ENCODE measurements around the gene ISLR. TPM values are rescaled to one million over a fixed set of nuclear protein-coding genes. Genes with fewer than 3 reads are reported as not detected.

The ISLR gene
- total RNA-seq, 1 donor from 2014 or later, result 108 TPM

DNA sequence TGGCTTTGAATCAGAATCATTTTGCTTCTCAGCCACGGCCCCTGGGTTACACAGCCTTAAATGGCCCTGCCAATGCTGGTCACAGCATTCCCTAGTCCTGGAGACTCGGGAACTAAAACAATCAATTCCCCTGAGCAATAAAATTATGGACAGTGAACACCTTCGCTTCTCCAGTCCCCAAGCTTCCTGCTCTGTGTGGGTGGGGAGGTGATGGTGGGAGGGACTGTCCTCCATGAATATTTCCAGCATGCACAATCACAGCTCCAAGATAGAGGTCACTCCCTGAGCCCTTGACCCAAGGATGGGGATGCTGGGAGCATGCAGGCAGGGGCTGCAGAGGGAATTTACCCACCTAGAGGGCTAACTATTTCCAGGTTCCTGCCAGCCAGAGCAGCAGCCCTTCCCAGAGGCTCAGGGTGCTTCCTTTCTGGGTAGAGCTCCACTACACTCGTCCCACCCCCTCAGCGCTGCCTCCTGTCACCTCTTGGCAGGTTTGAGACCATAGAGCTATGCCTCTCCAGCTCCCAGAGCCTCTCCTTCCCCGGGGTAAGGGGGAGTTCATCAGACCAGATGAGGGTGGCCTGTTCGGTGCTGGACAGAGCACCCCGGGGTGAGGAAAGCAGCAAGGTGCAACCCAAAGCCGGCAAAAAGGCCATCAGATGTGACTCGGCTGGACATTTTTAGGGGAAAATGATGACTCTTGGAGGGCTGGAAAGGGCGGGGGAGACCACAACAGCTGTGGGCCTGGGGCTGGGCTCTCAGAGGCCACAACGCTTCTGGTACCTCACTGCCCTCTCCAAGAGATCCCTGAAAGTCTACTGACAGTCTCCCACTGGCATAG lies 48.1 kb downstream of the ISLR start:
- no peaks in the 10 kb centered on the region for H3K9me3 Mint-ChIP-seq (ENCODE audit: unreplicated experiment)
- H3K27ac Mint-ChIP-seq (ENCODE audit: unreplicated experiment), result no peak overlapping the region
- peaks cover 29% of the 10 kb centered on the region for H3K4me1 Mint-ChIP-seq (ENCODE audit: unreplicated experiment)
- TF ChIP-seq, protein P1, sequence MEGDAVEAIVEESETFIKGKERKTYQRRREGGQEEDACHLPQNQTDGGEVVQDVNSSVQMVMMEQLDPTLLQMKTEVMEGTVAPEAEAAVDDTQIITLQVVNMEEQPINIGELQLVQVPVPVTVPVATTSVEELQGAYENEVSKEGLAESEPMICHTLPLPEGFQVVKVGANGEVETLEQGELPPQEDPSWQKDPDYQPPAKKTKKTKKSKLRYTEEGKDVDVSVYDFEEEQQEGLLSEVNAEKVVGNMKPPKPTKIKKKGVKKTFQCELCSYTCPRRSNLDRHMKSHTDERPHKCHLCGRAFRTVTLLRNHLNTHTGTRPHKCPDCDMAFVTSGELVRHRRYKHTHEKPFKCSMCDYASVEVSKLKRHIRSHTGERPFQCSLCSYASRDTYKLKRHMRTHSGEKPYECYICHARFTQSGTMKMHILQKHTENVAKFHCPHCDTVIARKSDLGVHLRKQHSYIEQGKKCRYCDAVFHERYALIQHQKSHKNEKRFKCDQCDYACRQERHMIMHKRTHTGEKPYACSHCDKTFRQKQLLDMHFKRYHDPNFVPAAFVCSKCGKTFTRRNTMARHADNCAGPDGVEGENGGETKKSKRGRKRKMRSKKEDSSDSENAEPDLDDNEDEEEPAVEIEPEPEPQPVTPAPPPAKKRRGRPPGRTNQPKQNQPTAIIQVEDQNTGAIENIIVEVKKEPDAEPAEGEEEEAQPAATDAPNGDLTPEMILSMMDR (IDR thresholded peaks at IDR 0.05), result no peak
- DNase-seq (ENCODE audit: extremely low spot score, unreplicated experiment), result no peak
- H3K4me3 Mint-ChIP-seq (ENCODE audit: unreplicated experiment), result no peak overlapping the region
- H3K27me3 Mint-ChIP-seq (ENCODE audit: unreplicated experiment), result peaks cover 19% of the 10 kb centered on the region
- no peaks in the 10 kb centered on the region for H3K36me3 Mint-ChIP-seq (ENCODE audit: unreplicated experiment)

DNA sequence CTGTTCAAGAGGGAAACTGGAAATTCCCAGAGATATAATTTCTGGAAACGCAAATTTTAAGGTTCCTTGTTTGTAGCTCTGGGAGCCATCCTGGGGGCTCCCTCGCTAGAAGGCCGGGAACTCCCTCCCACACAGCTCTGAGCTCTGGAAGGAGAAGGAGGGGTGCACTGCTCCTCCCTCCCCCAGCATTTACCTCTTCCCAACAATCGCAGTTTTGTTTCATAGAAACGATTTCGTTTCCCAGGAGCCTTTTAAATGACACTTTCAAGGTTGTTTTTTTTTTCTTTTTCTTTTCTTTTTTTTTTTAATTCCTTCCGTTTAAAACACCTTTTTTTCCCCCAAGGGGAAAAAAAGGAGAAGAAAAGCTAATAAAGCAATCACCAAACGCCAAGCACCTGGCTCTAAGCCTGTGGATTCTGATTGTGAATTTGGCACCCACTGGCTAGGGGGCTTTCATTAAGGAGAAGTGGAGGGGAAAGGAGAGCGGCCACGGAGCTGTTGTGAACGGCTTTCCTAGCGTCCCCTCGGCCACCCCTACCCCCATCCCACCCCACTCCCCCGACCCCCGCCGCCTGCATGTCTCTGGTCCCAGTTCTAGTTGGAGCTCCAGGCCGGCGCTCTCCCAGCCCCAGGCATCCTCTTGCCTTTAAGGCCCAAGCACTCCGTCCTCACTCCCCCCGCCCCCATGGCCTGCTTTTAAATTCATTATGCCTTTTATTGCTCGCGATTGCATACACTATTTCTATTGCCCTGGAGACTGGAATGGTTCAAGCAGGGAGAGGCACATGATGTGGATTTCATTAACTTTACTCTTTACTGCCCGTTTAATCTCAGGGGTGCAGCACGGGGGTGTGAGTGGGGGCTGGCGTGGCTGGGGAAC lies 49.0 kb downstream of the ISLR start:
- Mint-ChIP-seq H3K4me3 (ENCODE audit: unreplicated experiment) (no peak overlapping the region), H3K9me3 (ENCODE audit: unreplicated experiment) (no peaks in the 10 kb centered on the region), H3K36me3 (ENCODE audit: unreplicated experiment) (no peaks in the 10 kb centered on the region), H3K27me3 (ENCODE audit: unreplicated experiment) (peaks cover 19% of the 10 kb centered on the region), H3K27ac (ENCODE audit: unreplicated experiment) (no peak overlapping the region), H3K4me1 (ENCODE audit: unreplicated experiment) (peaks cover 29% of the 10 kb centered on the region)
- DNase-seq (ENCODE audit: extremely low spot score, unreplicated experiment), result no peak
- TF ChIP-seq, protein P1 (IDR thresholded peaks at IDR 0.05), result no peak

DNA sequence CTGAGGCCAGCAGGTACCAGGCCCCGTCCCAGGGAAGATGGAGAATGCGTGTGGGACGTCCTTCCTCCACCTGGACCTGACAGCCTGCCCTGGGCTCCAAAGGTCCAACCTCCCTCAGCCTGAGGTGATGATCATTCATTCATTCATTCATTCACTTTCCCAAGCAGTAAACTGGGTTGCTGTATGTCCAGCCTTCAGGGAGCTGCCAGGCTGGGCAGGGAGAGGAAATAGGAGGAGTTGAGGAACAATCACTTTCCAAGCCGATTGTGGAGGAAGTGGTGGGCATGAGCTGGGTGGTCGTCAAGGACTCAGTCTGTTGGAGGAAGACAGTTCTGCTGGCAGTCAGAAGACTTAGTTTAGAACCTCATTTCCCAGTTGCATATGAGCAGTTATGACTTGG lies 52.4 kb downstream of the ISLR start:
- no peak overlapping the region for H3K4me3 Mint-ChIP-seq (ENCODE audit: unreplicated experiment)
- H3K9me3 Mint-ChIP-seq (ENCODE audit: unreplicated experiment), result no peaks in the 10 kb centered on the region
- peaks cover 37% of the 10 kb centered on the region for H3K4me1 Mint-ChIP-seq (ENCODE audit: unreplicated experiment)
- H3K36me3 Mint-ChIP-seq (ENCODE audit: unreplicated experiment), result no peaks in the 10 kb centered on the region
- DNase-seq (ENCODE audit: extremely low spot score, unreplicated experiment), result no peak
- no peak overlapping the region for H3K27ac Mint-ChIP-seq (ENCODE audit: unreplicated experiment)
- H3K27me3 Mint-ChIP-seq (ENCODE audit: unreplicated experiment), result peaks cover 11% of the 10 kb centered on the region
- TF ChIP-seq, protein P1 (IDR thresholded peaks at IDR 0.05), result no peak

Other genes with a start within 250 kb of the ISLR start
- gene LOXL1, start 247.2 kb upstream of the ISLR start, total RNA-seq, result 398 and 417 TPM in 2 replicates
- gene STOML1, start 181.4 kb upstream of the ISLR start, total RNA-seq, result 17.1 and 18.3 TPM in 2 replicates
- gene PML, start 179.0 kb upstream of the ISLR start, total RNA-seq, result 60.6 and 63.1 TPM in 2 replicates
- 0.21 TPM in 1 of 2 replicates, not detected in the other for gene GOLGA6A, start 91.2 kb upstream of the ISLR start, total RNA-seq
- 6.1 TPM in 2 replicates for gene ISLR2, start 43.1 kb upstream of the ISLR start, total RNA-seq
- 23.2 and 25.8 TPM in 2 replicates for gene STRA6, start 29.1 kb downstream of the ISLR start, total RNA-seq
- not detected in 2 replicates for gene CCDC33, start 62.6 kb downstream of the ISLR start, total RNA-seq
- gene CYP11A1, start 193.9 kb downstream of the ISLR start, total RNA-seq, result not detected in 2 replicates